Measurements from ENCODE around the gene DDC. TPM values are rescaled to one million over a fixed set of nuclear protein-coding genes. Genes with fewer than 3 reads are reported as not detected.

The DDC gene
- 0.52 TPM for total RNA-seq

GRCh38 chr7:50564640-50565558 is at the start of gene DDC:
TSS of gene DDC (minus strand) at chr7:50565405. CDS start at chr7:50544085, 21,320 bp downstream.
- H3K27ac ChIP-seq (ENCODE audit: low read depth, low read length) = no peak within 1 kb of the TSS
- no peaks in the 10 kb centered on the region for H3K9me3 ChIP-seq (ENCODE audit: control insufficient read depth in 3 of 3, low read length in 3 of 3)

GRCh38 chr7:50613473-50613872 is 48.3 kb upstream of the DDC start:
- no peaks in the 10 kb centered on the region for H3K4me1 ChIP-seq (ENCODE audit: control insufficient read depth in 3 of 3, insufficient read depth in 3 of 3, low read length in 3 of 3)
- H3K27me3 ChIP-seq (ENCODE audit: control insufficient read depth in 3 of 3, insufficient read depth in 3 of 3, low read length in 3 of 3) = no peaks in the 10 kb centered on the region
- H3K9ac ChIP-seq (ENCODE audit: low read depth in 1 of 3, low read length in 3 of 3) = no peak overlapping the region
- H3K27ac ChIP-seq (ENCODE audit: low read depth, low read length) = no peak overlapping the region
- H3K36me3 ChIP-seq (ENCODE audit: control insufficient read depth in 3 of 3, insufficient read depth in 3 of 3, low read length in 3 of 3) = peaks cover 38 to 74% (median 53%) of the 10 kb centered on the region in 3 donors
- H3K4me3 ChIP-seq (ENCODE audit: low read length in 3 of 3) = no peak overlapping the region
- H3K9me3 ChIP-seq (ENCODE audit: control insufficient read depth in 3 of 3, low read length in 3 of 3) = no peaks in the 10 kb centered on the region

More at GRCh38 chr7:50564640-50565558, at the start of gene DDC:
- Histone ChIP-seq H3K27me3 (ENCODE audit: control insufficient read depth in 3 of 3, insufficient read depth in 3 of 3, low read length in 3 of 3) (peaks cover 0 to 6% (median 5%) of the 10 kb centered on the region in 3 donors), H3K4me3 (ENCODE audit: low read length in 3 of 3) (no peak within 1 kb of the TSS), H3K36me3 (ENCODE audit: control insufficient read depth in 3 of 3, insufficient read depth in 3 of 3, low read length in 3 of 3) (no peaks in the 10 kb centered on the region), H3K9ac (ENCODE audit: low read depth in 1 of 3, low read length in 3 of 3) (no peak within 1 kb of the TSS), H3K4me1 (ENCODE audit: control insufficient read depth in 3 of 3, insufficient read depth in 3 of 3, low read length in 3 of 3) (no peaks in the 10 kb centered on the region)

- H3K9ac ChIP-seq (ENCODE audit: low read depth in 1 of 3, low read length in 3 of 3) = no peak overlapping the region
- H3K27ac ChIP-seq (ENCODE audit: low read depth, low read length) = no peak overlapping the region
- H3K36me3 ChIP-seq (ENCODE audit: control insufficient read depth in 3 of 3, insufficient read depth in 3 of 3, low read length in 3 of 3) = peaks cover 37 to 70% (median 53%) of the 10 kb centered on the region in 3 donors
Observed at GRCh38 chr7:50612704-50613103, 47.5 kb upstream of the DDC start.

GRCh38 chr7:50610521-50611277 is 45.5 kb upstream of the DDC start:
- no peaks in the 10 kb centered on the region for H3K9me3 ChIP-seq (ENCODE audit: control insufficient read depth in 3 of 3, low read length in 3 of 3)
- no peak overlapping the region for H3K9ac ChIP-seq (ENCODE audit: low read depth in 1 of 3, low read length in 3 of 3)
- H3K4me1 ChIP-seq (ENCODE audit: control insufficient read depth in 3 of 3, insufficient read depth in 3 of 3, low read length in 3 of 3) = peaks cover 0 to 5% (median 0%) of the 10 kb centered on the region in 3 donors
- H3K27me3 ChIP-seq (ENCODE audit: control insufficient read depth in 3 of 3, insufficient read depth in 3 of 3, low read length in 3 of 3) = no peaks in the 10 kb centered on the region
- no peak overlapping the region for H3K4me3 ChIP-seq (ENCODE audit: low read length in 3 of 3)
- no peak overlapping the region for H3K27ac ChIP-seq (ENCODE audit: low read depth, low read length)
- peaks cover 47 to 74% (median 51%) of the 10 kb centered on the region in 3 donors for H3K36me3 ChIP-seq (ENCODE audit: control insufficient read depth in 3 of 3, insufficient read depth in 3 of 3, low read length in 3 of 3)

More at GRCh38 chr7:50612704-50613103, 47.5 kb upstream of the DDC start:
- Histone ChIP-seq H3K9me3 (ENCODE audit: control insufficient read depth in 3 of 3, low read length in 3 of 3) (no peaks in the 10 kb centered on the region), H3K4me3 (ENCODE audit: low read length in 3 of 3) (no peak overlapping the region), H3K27me3 (ENCODE audit: control insufficient read depth in 3 of 3, insufficient read depth in 3 of 3, low read length in 3 of 3) (no peaks in the 10 kb centered on the region), H3K4me1 (ENCODE audit: control insufficient read depth in 3 of 3, insufficient read depth in 3 of 3, low read length in 3 of 3) (peaks cover 0 to 2% (median 0%) of the 10 kb centered on the region in 3 donors)

GRCh38 chr7:50608196-50608906 is 43.1 kb upstream of the DDC start:
- peaks cover 56 to 81% (median 60%) of the 10 kb centered on the region in 3 donors for H3K36me3 ChIP-seq (ENCODE audit: control insufficient read depth in 3 of 3, insufficient read depth in 3 of 3, low read length in 3 of 3)
- H3K27me3 ChIP-seq (ENCODE audit: control insufficient read depth in 3 of 3, insufficient read depth in 3 of 3, low read length in 3 of 3) = no peaks in the 10 kb centered on the region
- peaks cover 0 to 5% (median 0%) of the 10 kb centered on the region in 3 donors for H3K4me1 ChIP-seq (ENCODE audit: control insufficient read depth in 3 of 3, insufficient read depth in 3 of 3, low read length in 3 of 3)
- no peak overlapping the region for H3K9ac ChIP-seq (ENCODE audit: low read depth in 1 of 3, low read length in 3 of 3)
- H3K9me3 ChIP-seq (ENCODE audit: control insufficient read depth in 3 of 3, low read length in 3 of 3) = no peaks in the 10 kb centered on the region
- H3K27ac ChIP-seq (ENCODE audit: low read depth, low read length) = no peak overlapping the region
- no peak overlapping the region for H3K4me3 ChIP-seq (ENCODE audit: low read length in 3 of 3)

GRCh38 chr7:50607524-50608125 is 42.4 kb upstream of the DDC start:
- H3K27me3 ChIP-seq (ENCODE audit: control insufficient read depth in 3 of 3, insufficient read depth in 3 of 3, low read length in 3 of 3) = no peaks in the 10 kb centered on the region
- peaks cover 0 to 5% (median 0%) of the 10 kb centered on the region in 3 donors for H3K4me1 ChIP-seq (ENCODE audit: control insufficient read depth in 3 of 3, insufficient read depth in 3 of 3, low read length in 3 of 3)
- no peaks in the 10 kb centered on the region for H3K9me3 ChIP-seq (ENCODE audit: control insufficient read depth in 3 of 3, low read length in 3 of 3)
- H3K36me3 ChIP-seq (ENCODE audit: control insufficient read depth in 3 of 3, insufficient read depth in 3 of 3, low read length in 3 of 3) = peaks cover 54 to 78% (median 61%) of the 10 kb centered on the region in 3 donors
- no peak overlapping the region for H3K9ac ChIP-seq (ENCODE audit: low read depth in 1 of 3, low read length in 3 of 3)
- no peak overlapping the region for H3K27ac ChIP-seq (ENCODE audit: low read depth, low read length)
- H3K4me3 ChIP-seq (ENCODE audit: low read length in 3 of 3) = no peak overlapping the region

GRCh38 chr7:50605059-50605458 is 39.9 kb upstream of the DDC start:
- H3K36me3 ChIP-seq (ENCODE audit: control insufficient read depth in 3 of 3, insufficient read depth in 3 of 3, low read length in 3 of 3) = peaks cover 43 to 52% (median 52%) of the 10 kb centered on the region in 3 donors
- no peak overlapping the region for H3K4me3 ChIP-seq (ENCODE audit: low read length in 3 of 3)

GRCh38 chr7:50603287-50603686 is 38.1 kb upstream of the DDC start:
- H3K4me3 ChIP-seq (ENCODE audit: low read length in 3 of 3) = no peak overlapping the region
- H3K27ac ChIP-seq (ENCODE audit: low read depth, low read length) = no peak overlapping the region
- H3K4me1 ChIP-seq (ENCODE audit: control insufficient read depth in 3 of 3, insufficient read depth in 3 of 3, low read length in 3 of 3) = peaks cover 0 to 5% (median 0%) of the 10 kb centered on the region in 3 donors
- no peaks in the 10 kb centered on the region for H3K9me3 ChIP-seq (ENCODE audit: control insufficient read depth in 3 of 3, low read length in 3 of 3)
- H3K27me3 ChIP-seq (ENCODE audit: control insufficient read depth in 3 of 3, insufficient read depth in 3 of 3, low read length in 3 of 3) = no peaks in the 10 kb centered on the region
- H3K9ac ChIP-seq (ENCODE audit: low read depth in 1 of 3, low read length in 3 of 3) = no peak overlapping the region
- H3K36me3 ChIP-seq (ENCODE audit: control insufficient read depth in 3 of 3, insufficient read depth in 3 of 3, low read length in 3 of 3) = peaks cover 46 to 56% (median 55%) of the 10 kb centered on the region in 3 donors

More at GRCh38 chr7:50605059-50605458, 39.9 kb upstream of the DDC start:
- no peak overlapping the region for H3K9ac ChIP-seq (ENCODE audit: low read depth in 1 of 3, low read length in 3 of 3)
- no peaks in the 10 kb centered on the region for H3K27me3 ChIP-seq (ENCODE audit: control insufficient read depth in 3 of 3, insufficient read depth in 3 of 3, low read length in 3 of 3)
- H3K27ac ChIP-seq (ENCODE audit: low read depth, low read length) = no peak overlapping the region
- no peaks in the 10 kb centered on the region for H3K9me3 ChIP-seq (ENCODE audit: control insufficient read depth in 3 of 3, low read length in 3 of 3)
- peaks cover 0 to 5% (median 0%) of the 10 kb centered on the region in 3 donors for H3K4me1 ChIP-seq (ENCODE audit: control insufficient read depth in 3 of 3, insufficient read depth in 3 of 3, low read length in 3 of 3)

GRCh38 chr7:50599385-50599784 is 34.2 kb upstream of the DDC start:
- no peak overlapping the region for H3K9ac ChIP-seq (ENCODE audit: low read depth in 1 of 3, low read length in 3 of 3)
- H3K4me1 ChIP-seq (ENCODE audit: control insufficient read depth in 3 of 3, insufficient read depth in 3 of 3, low read length in 3 of 3) = peaks cover 0 to 9% (median 2%) of the 10 kb centered on the region in 3 donors
- H3K9me3 ChIP-seq (ENCODE audit: control insufficient read depth in 3 of 3, low read length in 3 of 3) = no peaks in the 10 kb centered on the region
- H3K4me3 ChIP-seq (ENCODE audit: low read length in 3 of 3) = no peak overlapping the region
- no peak overlapping the region for H3K27ac ChIP-seq (ENCODE audit: low read depth, low read length)
- H3K27me3 ChIP-seq (ENCODE audit: control insufficient read depth in 3 of 3, insufficient read depth in 3 of 3, low read length in 3 of 3) = no peaks in the 10 kb centered on the region
- peaks cover 30 to 46% (median 44%) of the 10 kb centered on the region in 3 donors for H3K36me3 ChIP-seq (ENCODE audit: control insufficient read depth in 3 of 3, insufficient read depth in 3 of 3, low read length in 3 of 3)

Measured in skeletal muscle tissue (tissue), 4 donors.